AG09319 (cell line): ENCODE measurements around the gene XPNPEP1.

Source experiments
- DNase-seq: peaks from one replicate; pipeline ENCODE4 v3.0.0-alpha.2; 2010; ENCODE audit warnings: low read depth; ENCODE audit errors: extremely low read depth
- CTCF ChIP-seq: IDR thresholded peaks from 2 replicates; pipeline ENCODE4 v1.5.1; 2011; ENCODE audit warnings: low read depth, mild to moderate bottlenecking, inconsistent platforms, low read length, moderate library complexity

XPNPEP1 gene

DNA sequence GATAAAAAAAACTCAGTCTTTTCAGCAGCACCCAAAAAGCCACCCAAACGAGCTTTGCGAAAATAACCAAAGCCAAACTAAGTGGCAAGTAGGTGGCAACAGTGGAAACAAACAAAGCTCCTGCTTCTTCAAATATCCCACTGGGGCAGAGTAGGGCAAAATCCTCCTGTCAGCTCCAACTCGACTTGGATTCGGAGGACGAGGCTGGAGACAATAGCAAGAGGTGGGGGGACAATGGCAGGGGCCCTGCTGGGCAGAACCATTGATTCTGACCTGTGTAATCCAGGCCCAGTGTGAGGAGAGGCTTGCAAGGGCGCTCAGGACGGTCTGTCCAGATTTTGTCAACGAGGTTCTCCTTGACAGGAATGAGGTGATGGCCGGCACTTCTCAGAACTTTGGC lies 35.5 kb downstream of the XPNPEP1 start:
- TF ChIP-seq CTCF: no peak
- no peak for DNase-seq

DNA sequence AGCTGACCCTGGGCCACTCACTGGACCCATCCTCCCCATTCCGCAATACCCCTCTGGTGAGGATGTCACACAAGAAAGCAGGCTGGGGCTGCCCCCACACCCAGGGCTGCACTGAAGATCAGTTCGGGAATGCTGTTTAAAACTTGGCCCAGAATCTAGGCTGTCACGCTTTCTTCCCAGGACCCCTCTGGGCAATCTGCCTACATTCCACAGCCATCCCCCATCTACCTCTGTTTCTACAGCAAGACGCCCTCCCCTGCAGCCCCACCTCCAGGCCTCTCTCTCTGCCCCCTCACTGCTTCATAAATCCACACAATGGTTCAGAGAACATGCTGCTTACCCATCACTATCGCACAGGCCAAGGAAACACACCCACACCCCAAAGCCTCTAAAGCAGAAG lies 36.1 kb downstream of the XPNPEP1 start:
- DNase-seq: no peak
- TF ChIP-seq CTCF: no peak

DNA sequence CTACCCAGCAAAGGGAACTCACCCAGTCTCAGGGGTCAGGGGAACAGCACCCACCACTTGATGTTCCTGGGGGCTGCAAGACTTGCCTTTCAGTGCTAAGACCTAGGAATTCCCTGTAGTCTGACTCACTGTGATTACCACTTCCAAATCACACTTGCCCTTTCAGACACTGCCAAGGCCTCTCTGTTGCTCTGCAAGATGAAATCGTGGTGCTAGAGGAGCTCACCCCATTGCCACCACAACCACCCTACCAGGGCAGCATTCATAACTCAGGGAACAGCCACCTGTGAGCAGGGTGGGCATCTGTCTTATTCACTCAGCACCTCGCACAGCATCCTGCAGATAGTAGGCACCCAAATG lies 36.5 kb downstream of the XPNPEP1 start:
- DNase-seq: no peak
- TF ChIP-seq CTCF: no peak

- no peak for DNase-seq
- TF ChIP-seq CTCF: no peak
Measured at GRCh38 chr10:109886037-109886780, 37.1 kb downstream of the XPNPEP1 start.

GRCh38 chr10:109883859-109884771 lies 39.2 kb downstream of the XPNPEP1 start:
- peak; percentile 83 for DNase-seq
- peak; percentile 96 for TF ChIP-seq CTCF

- no peak for TF ChIP-seq CTCF
- no peak for DNase-seq
Measured at GRCh38 chr10:109882251-109883057, 40.9 kb downstream of the XPNPEP1 start.

DNA sequence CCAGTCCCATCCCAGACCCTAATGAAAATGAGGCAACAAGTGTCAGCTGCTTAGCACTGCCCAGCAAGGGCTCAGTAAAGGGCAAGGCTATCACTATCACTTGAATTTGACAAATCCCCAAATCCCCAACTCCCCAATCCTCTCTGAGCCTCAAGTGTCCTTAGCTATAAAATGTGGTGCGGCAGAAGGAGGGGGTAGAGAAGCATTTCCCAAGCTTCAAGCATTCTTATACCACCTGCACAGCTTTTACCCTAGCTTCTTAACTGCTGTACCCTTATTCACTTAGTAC lies 41.6 kb downstream of the XPNPEP1 start:
- no peak for TF ChIP-seq CTCF

More for the DNA sequence above, 41.6 kb downstream of the XPNPEP1 start:
- DNase-seq: no peak
